Natural killer cell (primary cell): Measurements from ENCODE around the gene KIF20B. TPM values are rescaled to one million over a fixed set of nuclear protein-coding genes. Genes with fewer than 3 reads are reported as not detected.
A peak's percentile ranks its signal among the peaks of the same experiment; 100 is the strongest.

ENCODE experiments used
- ATAC-seq, 3 donors: fragments of 150-1000 bp in 2 of 3; fragments of 200-7000 bp in 1 of 3; cut with Tn5 transposase; 1 replicate in 1 of 3; 2 replicates in 2 of 3; pipeline ENCODE4 v1.10.0; 2021; ENCODE audit warnings: mild to moderate bottlenecking in 2 of 3, moderate library complexity in 2 of 3
- DNase-seq, 2 donors: peaks; one replicate each; pipeline versions ENCODE4 v3.0.0 to v3.0.0-alpha.2; 2013 to 2021; ENCODE audit warnings: mixed read lengths in 1 of 2
- H3K27ac ChIP-seq: one replicate; pipeline ENCODE4 v1.5.1; 2013; ENCODE audit warnings: mild to moderate bottlenecking, low read length
- H3K27me3 ChIP-seq: one replicate; pipeline ENCODE4 v1.6.1; 2013; ENCODE audit warnings: low read length; ENCODE audit not compliant: control insufficient read depth, insufficient read depth
- H3K36me3 ChIP-seq: one replicate; pipeline ENCODE4 v1.6.1; 2013; ENCODE audit warnings: low read length; ENCODE audit not compliant: control insufficient read depth, insufficient read depth
- H3K4me1 ChIP-seq: one replicate; pipeline ENCODE4 v1.6.1; 2013; ENCODE audit warnings: low read length; ENCODE audit not compliant: control insufficient read depth, insufficient read depth
- H3K4me3 ChIP-seq: one replicate; pipeline ENCODE4 v1.5.1; 2013; ENCODE audit warnings: low read length
- H3K9me3 ChIP-seq: one replicate; pipeline ENCODE4 v1.6.1; 2013; ENCODE audit warnings: low read length; ENCODE audit not compliant: control insufficient read depth, insufficient read depth
- H3K27ac Mint-ChIP-seq, 2 donors: one replicate each; pipeline ENCODE4 v1.8.0; 2022; ENCODE audit warnings: mild to moderate bottlenecking in 2 of 2, mixed read lengths in 2 of 2, moderate library complexity in 1 of 2
- H3K27me3 Mint-ChIP-seq, 2 donors: one replicate each; pipeline ENCODE4 v1.8.0; 2022; ENCODE audit warnings: low read depth in 2 of 2, mixed read lengths in 2 of 2
- H3K36me3 Mint-ChIP-seq: one replicate; pipeline ENCODE4 v1.8.0; 2022; ENCODE audit warnings: mixed read lengths
- H3K4me1 Mint-ChIP-seq, 2 donors: one replicate each; pipeline ENCODE4 v1.8.0; 2022; ENCODE audit warnings: mixed read lengths in 2 of 2
- H3K4me3 Mint-ChIP-seq: one replicate; pipeline ENCODE4 v1.8.0; 2022; ENCODE audit warnings: mild to moderate bottlenecking, moderate library complexity, mixed read lengths
- H3K9me3 Mint-ChIP-seq, 2 donors: one replicate each; pipeline ENCODE4 v1.8.0; 2022; ENCODE audit warnings: mixed read lengths in 2 of 2
- CTCF ChIP-seq: fragments of 200-600 bp; IDR thresholded peaks from one replicate; pipeline ENCODE4 v1.8.0; 2022; ENCODE audit warnings: antibody characterized with exemption
- WGBS: methylation state at CpG from one replicate; pipeline ENCODE4 v1.1.7; 2013; ENCODE audit warnings: missing lambda C conversion rate; ENCODE audit not compliant: insufficient coverage; 5-methylcytosine and 5-hydroxymethylcytosine counted together
- intact Hi-C: fragments of 100-400 bp; cut with micrococcal nuclease; formaldehyde crosslinking; loops from one replicate; pipeline ENCODE4 v1.14.2; 2022
- total RNA-seq, 4 donors: library from RNA; stranded (reverse); fragments of 120-200 nt in 1 of 4; gene quantifications; one replicate each; pipeline versions ENCODE4 v1.2.3 to v1.2.4, GENCODE V29; 2013 to 2022

The KIF20B gene
- total RNA-seq, 3 donors from 2014 or later (not counting 1 experiment from before 2014, with no cell fraction given), result 17.2 to 20.2 (median 17.3) TPM

DNA sequence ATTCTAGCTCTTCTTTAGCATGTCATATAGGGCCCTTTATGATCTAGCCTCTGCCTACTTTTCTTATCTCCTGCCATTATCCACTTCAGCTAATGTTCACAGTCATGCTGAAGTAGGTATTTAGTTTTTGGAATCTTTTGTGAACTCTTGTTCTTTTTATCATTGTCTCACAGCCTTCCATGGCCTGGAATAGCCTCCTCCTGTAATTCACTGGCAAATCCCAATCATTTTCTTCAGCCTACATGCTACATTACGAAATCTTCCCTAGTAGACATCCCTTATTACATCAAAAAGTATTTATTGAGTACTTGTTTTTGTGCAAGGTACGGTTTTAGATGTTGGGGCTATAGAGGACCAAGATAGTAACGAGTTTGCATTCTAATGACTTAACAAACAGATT lies 3.4 kb upstream of the KIF20B start:
- no peak for TF ChIP-seq CTCF
- H3K9me3 ChIP-seq, result no peaks in the 10 kb centered on the region
- Mint-ChIP-seq H3K36me3 (no peaks in the 10 kb centered on the region), H3K27me3 (peaks cover 0 to 6% of the 10 kb centered on the region in 2 donors), H3K4me1 (peaks cover 18 to 22% of the 10 kb centered on the region in 2 donors), H3K4me3 (no peak overlapping the region), H3K9me3 (no peaks in the 10 kb centered on the region), H3K27ac (no peak overlapping the region)
- peaks cover 5% of the 10 kb centered on the region for H3K4me1 ChIP-seq
- H3K4me3 ChIP-seq, result no peak overlapping the region
- no peak overlapping the region for H3K27ac ChIP-seq
- intact Hi-C loops, result no loop called here
- ATAC-seq (no peak), DNase-seq (no peak)
- H3K36me3 ChIP-seq, result no peaks in the 10 kb centered on the region
- WGBS, result 80% methylated on average over 1 of the region's 3 CpGs
- no peaks in the 10 kb centered on the region for H3K27me3 ChIP-seq

- no peaks in the 10 kb centered on the region for H3K27me3 Mint-ChIP-seq
- peak overlapping the region; percentile 74 for H3K4me3 Mint-ChIP-seq
- Histone ChIP-seq H3K4me1 (peaks cover 5% of the 10 kb centered on the region), H3K27ac (no peak overlapping the region), H3K9me3 (no peaks in the 10 kb centered on the region), H3K36me3 (no peaks in the 10 kb centered on the region), H3K27me3 (no peaks in the 10 kb centered on the region), H3K4me3 (no peak overlapping the region)
- ATAC-seq, result no peak
- peak overlapping the region; percentile 7 to 95 for H3K27ac Mint-ChIP-seq
- no peaks in the 10 kb centered on the region for H3K36me3 Mint-ChIP-seq
- no peak for TF ChIP-seq CTCF
- H3K4me1 Mint-ChIP-seq, result peaks cover 18 to 22% of the 10 kb centered on the region in 2 donors
- 100% methylated on average over 1 of the region's 2 CpGs for WGBS
- H3K9me3 Mint-ChIP-seq, result no peaks in the 10 kb centered on the region
- DNase-seq, result no peak
- intact Hi-C loops, result loop anchor here (10.0 kb wide), 1 partner anchor 285 kb away; the partner anchor contains the start of gene IFIT5
These were observed 1.8 kb upstream of the KIF20B start for GRCh38 chr10:89699581-89700064.

DNA sequence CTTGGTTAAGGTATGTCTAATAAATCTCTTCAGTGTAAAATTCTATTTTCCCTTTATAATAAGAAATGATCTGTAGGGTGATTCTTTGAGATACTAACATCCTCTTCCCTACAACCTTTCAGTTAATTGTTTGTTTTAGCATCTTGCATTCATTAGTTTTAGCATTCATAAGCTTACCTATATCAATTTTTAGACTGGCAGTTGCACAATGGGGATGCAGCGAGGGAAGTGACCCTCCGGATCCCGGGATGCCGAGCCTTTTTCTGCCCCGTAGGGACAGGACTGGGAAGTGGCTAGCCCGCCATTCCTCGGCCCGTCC lies 508 bp upstream of the KIF20B start:
- Mint-ChIP-seq H3K27ac (peak overlapping the region; percentile 95 to 100), H3K27me3 (no peaks in the 10 kb centered on the region), H3K4me3 (peak overlapping the region; percentile 99), H3K36me3 (no peaks in the 10 kb centered on the region), H3K4me1 (peaks cover 18 to 22% of the 10 kb centered on the region in 2 donors), H3K9me3 (no peaks in the 10 kb centered on the region)
- intact Hi-C loops, result loop anchor here (1.0 to 10.0 kb wide), 3 partner anchors 25 to 286 kb away; partner anchors contain the start of gene IFIT5
- Histone ChIP-seq H3K9me3 (no peaks in the 10 kb centered on the region), H3K4me1 (peaks cover 5% of the 10 kb centered on the region), H3K27me3 (no peaks in the 10 kb centered on the region), H3K4me3 (peak overlapping the region; percentile 66), H3K27ac (peak overlapping the region; percentile 78), H3K36me3 (no peaks in the 10 kb centered on the region)
- TF ChIP-seq CTCF, result no peak
- WGBS, result under 1% methylated on average over 8 of the region's 8 CpGs
- no peak for ATAC-seq
- no peak for DNase-seq

- no peak for TF ChIP-seq CTCF
- WGBS, result 34% methylated on average over 6 of the region's 7 CpGs
- Mint-ChIP-seq H3K4me3 (peak overlapping the region; percentile 99), H3K9me3 (no peaks in the 10 kb centered on the region), H3K36me3 (no peaks in the 10 kb centered on the region), H3K4me1 (peaks cover 18 to 22% of the 10 kb centered on the region in 2 donors), H3K27me3 (no peaks in the 10 kb centered on the region), H3K27ac (peak overlapping the region; percentile 95 to 100)
- no peaks in the 10 kb centered on the region for H3K36me3 ChIP-seq
- peak overlapping the region; percentile 78 for H3K27ac ChIP-seq
- H3K4me3 ChIP-seq, result peak overlapping the region; percentile 66
- intact Hi-C loops, result loop anchor here (10.0 kb wide), 1 partner anchor 287 kb away; the partner anchor contains the start of gene IFIT5
- DNase-seq (no peak), ATAC-seq (no peak)
- peaks cover 5% of the 10 kb centered on the region for H3K4me1 ChIP-seq
- H3K27me3 ChIP-seq, result no peaks in the 10 kb centered on the region
- H3K9me3 ChIP-seq, result no peaks in the 10 kb centered on the region
These were observed 711 bp downstream of the KIF20B start for GRCh38 chr10:89702121-89702480.
